T-cell (primary cell): ENCODE data around the gene CTCFL. TPM values are rescaled to one million over a fixed set of nuclear protein-coding genes. Genes with fewer than 3 reads are reported as not detected.

Experiments used
- ATAC-seq, 4 experiments: fragments of 200-7000 bp in 3 of 4; fragments of 150-1000 bp in 1 of 4; cut with Tn5 transposase; replicated peaks in 1 of 4; 1 replicate in 3 of 4; 2 replicates in 1 of 4; pipeline ENCODE4 v1.10.0; 2021; ENCODE audit warnings: moderate library complexity in 3 of 4, mild to moderate bottlenecking in 2 of 4, moderate number of reproducible peaks in 1 of 4
- CTCF ChIA-PET, 2 donors: fragments of 300-600 bp; sonication (Branson Sonifier 250); formaldehyde crosslinking; loops; one replicate each; lab custom pipeline; 2022; ENCODE audit warnings: antibody characterized with exemption in 2 of 2; lab: Charles Lee
- POLR2A ChIA-PET, 2 donors: fragments of 300-600 bp; sonication (Branson Sonifier 250); formaldehyde crosslinking; loops; one replicate each; lab custom pipeline; 2022; ENCODE audit warnings: antibody characterized with exemption in 2 of 2; lab: Charles Lee
- DNase-seq, 35 experiments: peaks; one replicate each; pipeline versions ENCODE4 v3.0.0 to v3.0.0-alpha.2; 2013 to 2023
- H3K27ac ChIP-seq: one replicate; pipeline ENCODE4 v1.5.1; 2013; ENCODE audit warnings: low read length
- H3K27me3 ChIP-seq, 2 experiments: replicated peaks in 1 of 2; 1 replicate in 1 of 2; 2 replicates in 1 of 2; pipeline versions ENCODE4 v1.6.1 to v1.7.0; 2013; ENCODE audit warnings: low read length in 1 of 2, mixed read lengths in 1 of 2; ENCODE audit not compliant: control insufficient read depth in 2 of 2, insufficient read depth in 2 of 2; ENCODE audit errors: extremely low read depth in 1 of 2
- H3K36me3 ChIP-seq, 2 donors: 1 replicate in 1 of 2; 2 replicates in 1 of 2; pipeline versions ENCODE4 v1.6.1 to v1.7.0; 2013; ENCODE audit warnings: low read length in 1 of 2; ENCODE audit not compliant: control insufficient read depth in 2 of 2, insufficient read depth in 1 of 2; ENCODE audit errors: extremely low read depth in 1 of 2
- H3K4me1 ChIP-seq, 2 experiments: 1 replicate in 1 of 2; 2 replicates in 1 of 2; pipeline versions ENCODE4 v1.6.1 to v1.7.0; 2013; ENCODE audit warnings: low read length in 2 of 2, mixed read lengths in 1 of 2; ENCODE audit not compliant: insufficient read depth in 2 of 2, control insufficient read depth in 1 of 2; ENCODE audit errors: extremely low read depth in 1 of 2
- H3K4me3 ChIP-seq, 2 donors: 1 replicate in 1 of 2; 2 replicates in 1 of 2; pipeline versions ENCODE4 v1.5.1 to v1.7.0; 2013; ENCODE audit warnings: mild to moderate bottlenecking in 2 of 2, low read length in 1 of 2, moderate library complexity in 1 of 2; ENCODE audit not compliant: control insufficient read depth in 1 of 2; ENCODE audit errors: extremely low read depth in 1 of 2
- H3K9me3 ChIP-seq: 2 replicates; pipeline ENCODE4 v1.7.0; 2013
- H3K27ac Mint-ChIP-seq, 2 donors: one replicate each; pipeline ENCODE4 v1.8.0; 2020 to 2021; ENCODE audit warnings: mild to moderate bottlenecking in 2 of 2, mixed read lengths in 2 of 2
- H3K27me3 Mint-ChIP-seq, 2 donors: one replicate each; pipeline ENCODE4 v1.8.0; 2021 to 2022; ENCODE audit warnings: mixed read lengths in 2 of 2
- H3K36me3 Mint-ChIP-seq: one replicate; pipeline ENCODE4 v1.8.0; 2021; ENCODE audit warnings: mixed read lengths
- H3K4me1 Mint-ChIP-seq, 3 donors: one replicate each; pipeline ENCODE4 v1.8.0; 2020 to 2022; ENCODE audit warnings: mixed read lengths in 3 of 3, mild to moderate bottlenecking in 1 of 3
- H3K4me3 Mint-ChIP-seq, 3 donors: one replicate each; pipeline ENCODE4 v1.8.0; 2020 to 2022; ENCODE audit warnings: mild to moderate bottlenecking in 3 of 3, mixed read lengths in 3 of 3, moderate library complexity in 3 of 3
- H3K9me3 Mint-ChIP-seq, 3 donors: one replicate each; pipeline ENCODE4 v1.8.0; 2020 to 2022; ENCODE audit warnings: mixed read lengths in 3 of 3
- WGBS: methylation state at CpG from one replicate; pipeline ENCODE4 v1.1.5; 2013; ENCODE audit warnings: missing lambda C conversion rate; ENCODE audit not compliant: insufficient coverage; 5-methylcytosine and 5-hydroxymethylcytosine counted together
- total RNA-seq, 35 experiments: library from RNA in 6 of 35; stranded (reverse) in 6 of 35; fragments of 120-200 nt in 1 of 35; gene quantifications; one replicate each; pipeline versions ENCODE4 v1.2.1 to v1.2.4 and lab custom pipeline; 2013 to 2026

CTCFL gene
- total RNA-seq, 5 donors from 2014 or later (not counting 1 experiment from before 2014, with no cell fraction given) = 0.15 to 0.25 TPM; not detected in 3

DNA sequence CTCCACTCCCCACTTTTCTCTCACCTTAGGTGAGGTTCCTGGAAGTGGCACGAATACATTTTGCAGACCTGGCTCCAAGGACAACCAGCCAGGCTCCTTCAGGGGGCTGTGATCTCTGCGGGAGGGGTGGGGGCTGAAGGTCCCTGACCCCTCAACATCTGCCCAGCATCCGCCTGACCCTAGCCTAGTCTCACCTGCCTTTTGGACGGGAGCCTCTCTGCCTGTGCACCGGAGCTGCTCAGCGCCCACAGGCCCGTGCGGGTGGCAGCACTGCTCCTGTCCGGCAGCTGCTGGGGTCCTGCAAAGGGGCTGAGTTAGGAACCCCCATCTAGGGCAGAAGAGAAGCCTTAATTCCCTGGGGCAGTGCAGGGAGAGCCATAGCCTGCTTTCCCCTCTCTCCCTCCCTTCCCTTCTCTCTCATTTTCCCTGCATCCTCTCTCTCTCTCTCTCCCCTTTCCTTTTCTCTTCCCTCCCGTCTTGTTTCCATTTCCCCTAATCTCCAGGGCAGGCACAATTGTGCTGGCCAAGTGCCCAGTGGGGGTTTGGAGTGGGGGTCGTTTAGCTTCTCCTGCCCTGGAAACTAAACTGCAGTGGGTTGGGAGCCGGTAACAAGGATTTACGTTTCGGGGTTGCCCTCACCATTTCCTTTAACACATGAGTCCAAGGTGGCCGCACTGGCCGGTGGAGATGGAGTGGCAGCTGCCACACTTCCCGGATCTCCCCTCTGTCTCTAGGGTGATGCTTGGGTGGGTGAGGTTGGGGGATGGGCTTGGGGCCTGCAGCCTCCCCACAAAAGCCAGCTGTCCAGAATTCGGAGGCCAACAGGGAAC lies 54.1 kb downstream of the CTCFL start:
- Histone ChIP-seq H3K36me3 (no peaks in the 10 kb centered on the region), H3K4me1 (peaks cover 9 to 28% of the 10 kb centered on the region in 2 experiments), H3K27me3 (peaks cover 0 to 20% of the 10 kb centered on the region in 2 experiments), H3K4me3 (no peak overlapping the region), H3K27ac (no peak overlapping the region), H3K9me3 (no peaks in the 10 kb centered on the region)
- no peaks in the 10 kb centered on the region for H3K36me3 Mint-ChIP-seq
- H3K27ac Mint-ChIP-seq = no peak overlapping the region
- H3K4me3 Mint-ChIP-seq = no peak overlapping the region
- no peak for ATAC-seq
- POLR2A ChIA-PET = interaction anchor here (0.6 kb wide), 2 partner anchors 50 to 54 kb away, joined by 3 to 4 read pairs; no protein-coding TSS in a partner anchor
- WGBS = 86% methylated on average over 9 of the region's 18 CpGs
- CTCF ChIA-PET = no interaction called here
- peaks cover 17 to 25% (median 21%) of the 10 kb centered on the region in 3 donors for H3K4me1 Mint-ChIP-seq
- H3K27me3 Mint-ChIP-seq = no peaks in the 10 kb centered on the region
- H3K9me3 Mint-ChIP-seq = no peaks in the 10 kb centered on the region
- no peak for DNase-seq

DNA sequence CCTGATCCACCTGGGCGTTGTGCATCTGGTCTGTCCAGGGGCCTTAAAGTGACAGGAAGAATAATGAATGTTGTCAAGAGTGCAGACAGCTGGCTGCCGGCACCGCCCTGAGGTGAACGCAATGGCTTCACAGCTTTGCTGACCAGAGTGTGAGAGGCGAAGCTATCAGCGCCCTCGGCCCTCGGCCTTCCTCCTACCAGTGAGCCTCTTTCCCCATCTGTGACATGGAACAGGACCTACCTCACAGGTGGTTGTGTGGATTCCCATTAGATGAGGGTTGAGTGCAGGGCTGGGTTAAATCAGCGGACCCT lies 54.8 kb downstream of the CTCFL start:
- Mint-ChIP-seq H3K36me3 (no peaks in the 10 kb centered on the region), H3K4me1 (peaks cover 17 to 18% (median 17%) of the 10 kb centered on the region in 3 donors), H3K9me3 (no peaks in the 10 kb centered on the region), H3K4me3 (no peak overlapping the region), H3K27me3 (no peaks in the 10 kb centered on the region), H3K27ac (no peak overlapping the region)
- H3K27me3 ChIP-seq = peaks cover 0 to 25% of the 10 kb centered on the region in 2 experiments
- H3K4me3 ChIP-seq = no peak overlapping the region
- POLR2A ChIA-PET = no interaction called here
- CTCF ChIA-PET = no interaction called here
- H3K4me1 ChIP-seq = peaks cover 9 to 23% of the 10 kb centered on the region in 2 experiments
- no peaks in the 10 kb centered on the region for H3K36me3 ChIP-seq
- no peak for DNase-seq
- no peaks in the 10 kb centered on the region for H3K9me3 ChIP-seq
- H3K27ac ChIP-seq = no peak overlapping the region
- ATAC-seq = no peak
- no CpG with 5 or more reads among the region's 9 CpGs for WGBS

DNA sequence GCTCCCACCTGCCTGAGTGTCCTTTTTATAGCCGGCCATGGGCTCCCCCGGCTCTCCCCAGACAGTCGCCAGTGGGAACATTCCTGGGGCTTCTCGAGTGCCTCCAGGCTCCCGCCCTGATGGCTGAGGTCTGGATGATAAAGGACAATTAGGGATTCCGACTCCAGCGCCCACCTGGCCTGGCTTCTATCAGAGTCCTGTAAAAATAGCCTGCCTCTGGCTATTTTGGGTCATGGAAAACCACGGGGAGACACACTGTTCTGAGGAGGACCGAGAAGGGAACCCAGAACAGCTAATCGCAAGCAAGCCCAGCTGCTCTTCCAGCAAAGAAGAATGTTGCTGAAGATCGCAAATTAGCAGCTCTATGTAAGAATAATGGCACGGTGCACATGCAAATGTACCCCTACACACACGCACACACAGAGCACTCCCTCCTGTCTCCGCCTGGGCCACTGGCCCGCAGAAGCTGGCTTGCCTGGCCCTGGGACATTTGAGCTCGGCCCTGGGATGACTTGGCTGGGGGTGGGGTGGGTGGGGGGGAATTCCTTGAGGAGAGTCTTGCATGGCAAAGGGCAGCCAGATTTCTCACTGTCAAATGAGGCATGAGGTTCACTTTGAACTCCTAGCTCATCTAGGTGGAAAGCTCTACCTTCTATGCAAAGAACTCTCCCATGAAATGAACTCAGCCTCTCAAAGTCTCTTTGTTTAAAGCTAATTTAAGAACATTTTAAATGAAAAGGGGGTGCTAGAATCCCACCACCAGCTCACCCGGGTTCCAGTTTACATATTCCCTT lies 55.3 kb downstream of the CTCFL start:
- peaks cover 7 to 18% of the 10 kb centered on the region in 2 experiments for H3K4me1 ChIP-seq
- no peak overlapping the region for H3K4me3 ChIP-seq
- Mint-ChIP-seq H3K36me3 (no peaks in the 10 kb centered on the region), H3K27me3 (no peaks in the 10 kb centered on the region), H3K27ac (no peak overlapping the region), H3K9me3 (no peaks in the 10 kb centered on the region), H3K4me3 (no peak overlapping the region), H3K4me1 (peaks cover 17 to 20% (median 17%) of the 10 kb centered on the region in 3 donors)
- H3K9me3 ChIP-seq = no peaks in the 10 kb centered on the region
- no peak overlapping the region for H3K27ac ChIP-seq
- 80% methylated on average over 11 of the region's 17 CpGs for WGBS
- peaks cover 0 to 24% of the 10 kb centered on the region in 2 experiments for H3K27me3 ChIP-seq
- DNase-seq (no peak), ATAC-seq (no peak)
- CTCF ChIA-PET = no interaction called here
- POLR2A ChIA-PET = interaction anchor here in 1 of 2 donors (0.7 kb wide), 1 partner anchor 20 kb away, joined by 5 read pairs; no protein-coding TSS in a partner anchor
- no peaks in the 10 kb centered on the region for H3K36me3 ChIP-seq

DNA sequence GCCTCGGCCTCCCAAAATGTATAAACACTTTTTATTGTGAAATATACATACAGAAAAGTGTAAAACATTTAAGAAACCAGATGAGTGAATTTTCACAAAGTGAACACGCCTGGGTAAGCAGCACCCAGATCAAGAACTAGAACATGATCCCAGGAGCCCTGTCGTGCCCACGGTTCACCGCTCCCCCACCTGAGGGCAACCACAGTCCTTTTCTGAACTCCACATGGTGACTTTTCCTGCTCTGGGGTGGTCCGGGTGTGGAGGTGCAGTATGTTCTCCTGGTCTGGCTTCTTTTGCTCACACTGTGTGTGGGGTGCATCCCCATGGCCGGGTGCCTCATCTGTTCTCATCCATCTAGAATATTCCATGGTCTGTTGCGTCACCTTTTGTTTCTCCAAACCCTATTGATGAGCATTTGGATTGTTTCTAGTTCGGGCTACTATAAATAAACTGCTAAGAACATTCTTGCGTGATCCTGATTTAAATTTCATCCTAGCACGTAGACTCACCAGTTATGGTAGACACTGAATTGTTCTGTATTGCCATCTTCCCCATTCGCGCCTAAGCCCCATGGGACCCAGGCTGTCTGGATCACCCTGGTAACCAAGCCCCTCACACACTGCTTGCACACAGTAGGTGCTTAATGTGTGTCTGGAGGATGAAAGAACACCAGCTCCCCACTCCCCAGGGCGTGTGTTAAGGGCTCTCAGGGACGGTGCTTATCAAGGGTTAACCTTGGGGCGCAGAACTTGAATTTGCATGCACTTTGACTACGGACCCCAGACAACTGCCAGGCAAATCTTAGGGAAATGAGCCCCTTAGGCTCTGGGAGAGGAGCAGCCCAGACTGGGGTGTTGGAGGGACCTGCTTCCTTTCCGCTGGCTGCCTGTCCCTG lies 56.2 kb downstream of the CTCFL start:
- H3K27me3 Mint-ChIP-seq = no peaks in the 10 kb centered on the region
- H3K4me3 ChIP-seq = no peak overlapping the region
- no peak overlapping the region for H3K27ac ChIP-seq
- H3K27ac Mint-ChIP-seq = no peak overlapping the region
- ChIA-PET POLR2A (no interaction called here), CTCF (no interaction called here)
- H3K27me3 ChIP-seq = peaks cover 0 to 24% of the 10 kb centered on the region in 2 experiments
- no peaks in the 10 kb centered on the region for H3K9me3 Mint-ChIP-seq
- no peak overlapping the region for H3K4me3 Mint-ChIP-seq
- DNase-seq (no peak), ATAC-seq (no peak)
- 77% methylated on average over 14 of the region's 18 CpGs for WGBS
- H3K36me3 Mint-ChIP-seq = no peaks in the 10 kb centered on the region
- no peaks in the 10 kb centered on the region for H3K36me3 ChIP-seq
- peaks cover 4 to 9% of the 10 kb centered on the region in 2 experiments for H3K4me1 ChIP-seq
- H3K4me1 Mint-ChIP-seq = peaks cover 9 to 15% (median 10%) of the 10 kb centered on the region in 3 donors
- H3K9me3 ChIP-seq = no peaks in the 10 kb centered on the region

DNA sequence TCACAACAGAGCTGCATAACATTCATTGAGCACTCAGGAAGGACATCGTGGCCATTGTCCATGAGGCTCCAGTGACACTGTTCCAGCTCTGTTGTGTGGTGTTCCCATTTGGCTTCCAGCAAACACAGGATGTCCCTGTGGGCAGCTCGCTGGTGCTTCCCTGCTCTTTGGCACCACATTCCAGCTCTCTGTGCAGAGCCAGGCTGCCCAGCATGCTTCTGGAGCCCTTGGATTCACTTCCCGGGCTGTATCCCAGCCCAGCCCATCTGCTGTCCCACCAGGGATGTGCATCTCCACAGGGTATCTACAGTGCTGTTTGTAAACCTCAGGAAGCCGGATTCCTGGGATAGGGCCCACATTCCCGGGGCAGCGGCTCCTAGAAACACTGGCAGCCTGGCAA lies 57.2 kb downstream of the CTCFL start:
- Mint-ChIP-seq H3K27ac (no peak overlapping the region), H3K4me1 (peaks cover 0 to 11% (median 1%) of the 10 kb centered on the region in 3 donors), H3K4me3 (no peak overlapping the region), H3K36me3 (no peaks in the 10 kb centered on the region), H3K27me3 (no peaks in the 10 kb centered on the region), H3K9me3 (no peaks in the 10 kb centered on the region)
- Histone ChIP-seq H3K4me1 (no peaks in the 10 kb centered on the region), H3K27me3 (peaks cover 0 to 24% of the 10 kb centered on the region in 2 experiments), H3K9me3 (no peaks in the 10 kb centered on the region), H3K36me3 (no peaks in the 10 kb centered on the region), H3K4me3 (no peak overlapping the region), H3K27ac (no peak overlapping the region)
- POLR2A ChIA-PET = no interaction called here
- ATAC-seq (no peak), DNase-seq (no peak)
- 78% methylated on average over 4 of the region's 6 CpGs for WGBS
- CTCF ChIA-PET = interaction anchor here (0.6 kb wide), 2 partner anchors 25 to 674 kb away, joined by 4 to 9 read pairs; no protein-coding TSS in a partner anchor
